Activated naive CD8-positive, alpha-beta T cell treated with anti-CD3 and anti-CD28 coated beads for 36 hours (primary cell): Measurements from ENCODE around the gene ZNF423. TPM values are rescaled to one million over a fixed set of nuclear protein-coding genes. Genes with fewer than 3 reads are reported as not detected.

ENCODE experiments used
- DNase-seq: peaks from one replicate; pipeline ENCODE4 v3.0.0; 2021
- H3K27ac Mint-ChIP-seq: one replicate; pipeline ENCODE4 v1.8.0; 2022; ENCODE audit warnings: mild to moderate bottlenecking, moderate library complexity, mixed read lengths
- H3K27me3 Mint-ChIP-seq: one replicate; pipeline ENCODE4 v1.8.0; 2022; ENCODE audit warnings: mild to moderate bottlenecking, mixed read lengths
- H3K36me3 Mint-ChIP-seq: one replicate; pipeline ENCODE4 v1.8.0; 2021; ENCODE audit warnings: mild to moderate bottlenecking, mixed read lengths
- H3K4me1 Mint-ChIP-seq: one replicate; pipeline ENCODE4 v1.8.0; 2021; ENCODE audit warnings: mixed read lengths
- H3K4me3 Mint-ChIP-seq: one replicate; pipeline ENCODE4 v1.8.0; 2022; ENCODE audit warnings: mild to moderate bottlenecking, moderate library complexity, mixed read lengths
- H3K9me3 Mint-ChIP-seq: one replicate; pipeline ENCODE4 v1.8.0; 2022; ENCODE audit warnings: mixed read lengths
- total RNA-seq, 2 experiments: library from RNA; stranded (reverse); gene quantifications; one replicate each; pipeline ENCODE4 v1.2.3, GENCODE V29; 2021

ZNF423 gene
- total RNA-seq, 2 experiments from 2014 or later, result not detected

DNA sequence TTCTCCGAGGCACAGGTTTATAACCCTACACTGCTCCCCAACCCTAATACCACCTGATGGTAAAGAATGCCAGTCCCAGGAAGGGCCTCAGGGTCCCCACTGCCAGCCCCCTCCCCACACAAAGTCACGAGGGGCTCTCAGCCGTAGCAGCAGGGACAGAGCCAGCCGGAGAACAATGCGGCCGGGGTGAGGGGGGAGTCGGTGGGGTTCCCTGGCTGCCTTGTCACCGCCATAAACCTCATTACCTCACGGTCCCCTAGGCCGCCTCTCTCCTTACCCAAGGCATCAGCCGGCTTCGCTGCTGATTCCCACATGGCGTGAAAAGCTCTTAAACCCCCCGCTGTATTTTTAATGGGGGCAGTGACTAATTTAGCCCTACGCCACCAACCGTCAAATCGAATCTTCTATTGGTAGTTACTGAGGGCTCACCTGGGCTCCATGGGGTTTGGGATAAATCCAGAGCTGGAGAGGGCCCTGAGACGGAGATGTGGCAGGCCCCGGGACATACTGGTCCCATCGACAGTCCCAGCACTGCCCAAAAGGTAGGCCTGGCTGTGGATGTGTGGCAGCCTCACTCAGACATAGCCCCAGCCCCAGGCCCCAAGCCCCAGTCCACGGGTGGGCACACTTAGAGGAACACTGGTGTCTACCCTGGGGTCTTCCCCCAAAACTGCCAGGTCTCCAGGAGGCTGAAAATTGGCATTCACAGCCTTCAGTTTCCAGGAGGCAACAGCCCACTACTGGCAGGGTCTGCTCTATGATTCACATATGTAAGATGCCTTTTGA, 367.0 kb downstream of the ZNF423 start:
- no peaks in the 10 kb centered on the region for H3K36me3 Mint-ChIP-seq
- H3K4me1 Mint-ChIP-seq, result no peaks in the 10 kb centered on the region
- H3K27ac Mint-ChIP-seq, result no peak overlapping the region
- no peak overlapping the region for H3K4me3 Mint-ChIP-seq
- DNase-seq, result no peak
- H3K9me3 Mint-ChIP-seq, result no peaks in the 10 kb centered on the region
- no peaks in the 10 kb centered on the region for H3K27me3 Mint-ChIP-seq

DNA sequence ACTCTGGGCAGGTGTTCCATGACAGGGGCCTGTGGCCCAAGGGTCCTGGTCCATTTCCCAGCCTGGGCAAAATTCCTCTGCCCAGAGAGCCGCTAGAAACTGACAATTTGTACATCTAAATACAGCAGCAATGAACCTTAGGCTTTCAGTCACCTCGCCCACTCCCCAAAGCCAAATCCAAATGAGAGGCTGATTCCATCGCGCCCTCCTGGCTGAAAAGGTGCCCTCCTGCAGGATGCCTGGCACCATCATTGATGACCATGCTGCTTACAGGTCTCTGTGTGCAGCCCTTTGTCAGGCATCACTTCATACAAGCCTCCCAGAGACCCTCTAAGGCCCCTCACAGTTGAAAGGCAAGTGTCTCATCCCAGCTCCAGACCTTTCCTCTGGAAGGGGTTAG, 367.6 kb downstream of the ZNF423 start:
- H3K36me3 Mint-ChIP-seq, result no peaks in the 10 kb centered on the region
- H3K27ac Mint-ChIP-seq, result no peak overlapping the region
- DNase-seq, result no peak
- no peaks in the 10 kb centered on the region for H3K27me3 Mint-ChIP-seq
- H3K9me3 Mint-ChIP-seq, result no peaks in the 10 kb centered on the region
- H3K4me3 Mint-ChIP-seq, result no peak overlapping the region
- no peaks in the 10 kb centered on the region for H3K4me1 Mint-ChIP-seq

DNA sequence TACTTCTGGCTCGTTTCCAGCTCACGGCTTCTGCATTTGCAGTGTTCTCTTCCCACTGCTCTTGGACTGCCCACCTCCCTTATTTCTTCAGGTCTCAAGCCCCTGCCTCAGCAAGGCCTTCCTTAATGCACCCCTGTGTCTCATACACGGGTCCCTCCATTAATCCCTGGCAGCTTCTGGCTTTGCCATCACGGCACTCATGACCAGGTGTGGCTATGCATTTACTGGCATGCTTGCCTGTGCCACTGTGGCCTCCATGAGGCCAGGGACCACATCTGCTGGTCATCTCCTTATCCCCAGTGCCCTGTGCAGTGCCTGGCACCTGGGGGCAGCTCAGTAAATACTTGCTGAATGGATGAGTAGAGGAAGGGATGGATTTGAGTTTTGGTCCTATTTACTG, 368.2 kb downstream of the ZNF423 start:
- Mint-ChIP-seq H3K36me3 (no peaks in the 10 kb centered on the region), H3K4me1 (no peaks in the 10 kb centered on the region), H3K27me3 (no peaks in the 10 kb centered on the region), H3K9me3 (no peaks in the 10 kb centered on the region), H3K4me3 (no peak overlapping the region), H3K27ac (no peak overlapping the region)
- DNase-seq, result no peak

DNA sequence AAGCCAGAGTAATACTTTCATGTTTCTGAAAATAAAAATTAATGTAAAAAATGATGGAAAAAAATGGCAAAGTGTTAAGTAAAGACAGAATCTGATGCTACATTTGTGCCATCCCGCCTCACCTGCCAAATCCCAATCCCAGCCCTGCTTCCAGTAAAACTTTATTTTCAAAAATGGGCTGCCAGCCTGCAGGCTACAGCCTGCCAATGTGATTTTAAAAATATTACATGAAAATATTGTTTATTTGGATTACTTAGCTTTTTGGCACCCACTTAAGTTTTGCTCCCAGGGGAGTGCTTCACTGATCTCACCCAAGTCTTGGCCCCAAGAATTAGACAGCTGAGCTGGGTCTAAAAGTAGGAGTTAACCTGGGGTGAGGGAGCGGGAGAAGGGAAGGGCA, 369.5 kb downstream of the ZNF423 start:
- DNase-seq, result no peak
- Mint-ChIP-seq H3K36me3 (no peaks in the 10 kb centered on the region), H3K4me1 (no peaks in the 10 kb centered on the region), H3K9me3 (no peaks in the 10 kb centered on the region), H3K4me3 (no peak overlapping the region), H3K27ac (no peak overlapping the region), H3K27me3 (no peaks in the 10 kb centered on the region)

DNA sequence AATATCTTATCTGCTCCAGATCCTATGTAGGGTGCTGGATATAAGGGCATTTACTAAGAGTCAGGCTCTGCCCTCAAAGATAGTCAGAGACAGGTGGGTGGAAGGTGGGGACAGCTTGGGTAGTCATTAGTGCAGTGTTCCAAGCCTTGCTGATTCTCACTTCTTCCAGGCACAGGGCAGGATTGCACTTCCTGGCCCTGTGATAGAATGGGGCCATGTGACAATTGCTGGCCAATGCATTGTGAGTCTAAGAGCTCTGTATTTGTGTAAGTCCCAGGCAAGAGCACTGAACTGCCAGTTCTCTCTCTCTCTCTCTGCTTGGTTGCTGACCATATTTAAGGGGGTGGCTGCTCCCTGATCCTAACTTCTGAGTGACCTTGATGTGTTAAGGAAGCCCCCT, 370.2 kb downstream of the ZNF423 start:
- Mint-ChIP-seq H3K27me3 (no peaks in the 10 kb centered on the region), H3K4me3 (no peak overlapping the region), H3K4me1 (no peaks in the 10 kb centered on the region), H3K9me3 (no peaks in the 10 kb centered on the region), H3K27ac (no peak overlapping the region), H3K36me3 (no peaks in the 10 kb centered on the region)
- no peak for DNase-seq

DNA sequence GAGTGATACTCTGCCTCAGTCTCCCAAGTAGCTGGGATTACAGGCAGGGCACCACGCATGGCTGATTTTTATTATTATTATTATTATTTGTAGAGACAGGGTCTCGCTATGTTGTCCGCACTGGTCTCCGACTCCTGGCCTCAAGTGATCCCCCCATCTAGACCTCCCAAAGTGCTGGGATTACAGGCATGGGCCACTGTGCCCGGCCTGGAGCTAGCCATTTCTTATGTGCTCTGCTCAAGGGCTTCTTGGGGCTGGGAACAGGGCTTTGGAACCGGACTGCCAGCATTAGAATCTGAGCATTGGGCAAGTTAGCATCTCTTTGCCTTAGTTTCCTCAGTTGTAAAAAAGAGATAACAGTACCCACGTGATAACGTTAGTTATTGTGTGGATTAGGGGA, 371.0 kb downstream of the ZNF423 start:
- DNase-seq, result no peak
- no peaks in the 10 kb centered on the region for H3K27me3 Mint-ChIP-seq
- H3K4me3 Mint-ChIP-seq, result no peak overlapping the region
- H3K4me1 Mint-ChIP-seq, result no peaks in the 10 kb centered on the region
- no peak overlapping the region for H3K27ac Mint-ChIP-seq
- no peaks in the 10 kb centered on the region for H3K36me3 Mint-ChIP-seq
- H3K9me3 Mint-ChIP-seq, result no peaks in the 10 kb centered on the region

DNA sequence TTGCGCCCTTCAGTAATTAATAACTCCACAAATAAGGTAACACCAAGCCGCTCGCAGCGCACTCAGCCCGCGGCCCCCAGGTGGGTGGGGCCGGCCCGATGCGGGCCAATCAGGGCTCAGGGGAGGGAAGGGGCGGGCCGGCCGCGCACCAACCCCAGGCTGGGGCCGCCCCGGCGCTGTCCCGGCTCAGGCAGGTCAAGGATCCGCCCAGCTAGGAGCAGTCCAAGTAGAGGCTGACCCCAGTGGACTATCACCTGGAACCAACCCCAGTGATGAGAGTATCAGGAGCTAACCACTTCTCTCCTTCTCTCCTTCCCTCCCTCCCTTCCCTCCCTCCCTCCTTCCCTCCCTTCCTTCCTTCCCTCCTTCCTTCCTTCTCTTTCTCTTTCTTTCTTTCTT, 371.5 kb downstream of the ZNF423 start:
- Mint-ChIP-seq H3K27ac (no peak overlapping the region), H3K9me3 (no peaks in the 10 kb centered on the region), H3K4me3 (no peak overlapping the region), H3K27me3 (no peaks in the 10 kb centered on the region), H3K36me3 (no peaks in the 10 kb centered on the region), H3K4me1 (no peaks in the 10 kb centered on the region)
- DNase-seq, result peak; percentile 19

DNA sequence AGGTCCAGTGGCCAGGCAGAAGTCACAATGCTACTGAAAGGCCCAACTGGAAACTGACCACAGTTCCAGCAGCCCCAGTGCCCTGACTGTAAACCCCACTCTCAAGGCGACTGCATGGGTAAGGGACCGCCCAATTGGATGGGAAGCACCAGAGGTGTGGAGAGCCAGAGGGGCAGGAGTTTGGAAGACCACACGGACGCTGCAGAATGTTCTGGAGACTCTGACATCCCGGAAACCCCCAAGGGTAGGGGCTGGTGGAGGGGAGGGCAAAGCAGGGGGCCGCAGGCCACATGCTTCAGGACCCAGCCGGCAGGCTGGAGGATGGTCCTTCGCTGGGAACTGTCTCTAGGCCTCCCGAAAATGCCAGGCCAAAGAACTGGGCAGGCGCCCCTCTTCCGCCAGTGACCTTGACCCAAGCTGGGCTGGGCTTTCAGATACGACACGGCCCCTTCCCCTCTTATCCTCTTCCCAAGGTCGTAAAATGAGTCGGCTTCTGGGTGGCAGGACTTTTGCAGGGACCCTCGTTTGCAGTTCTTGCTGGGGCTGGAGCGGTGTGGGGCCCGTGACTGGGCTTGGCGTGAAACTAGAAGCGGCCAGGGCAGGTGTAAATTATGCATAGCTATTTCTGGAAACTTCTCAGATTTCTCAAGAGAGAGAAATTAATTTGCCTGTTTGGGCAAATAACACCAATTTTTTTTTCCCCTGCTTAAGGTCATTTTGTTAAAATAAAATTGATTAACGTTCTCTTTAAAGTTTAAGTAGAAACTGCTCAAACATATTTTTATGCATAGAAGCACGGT, 372.1 kb downstream of the ZNF423 start:
- no peak for DNase-seq
- no peaks in the 10 kb centered on the region for H3K9me3 Mint-ChIP-seq
- H3K4me1 Mint-ChIP-seq, result no peaks in the 10 kb centered on the region
- no peak overlapping the region for H3K27ac Mint-ChIP-seq
- H3K27me3 Mint-ChIP-seq, result no peaks in the 10 kb centered on the region
- H3K4me3 Mint-ChIP-seq, result no peak overlapping the region
- no peaks in the 10 kb centered on the region for H3K36me3 Mint-ChIP-seq

DNA sequence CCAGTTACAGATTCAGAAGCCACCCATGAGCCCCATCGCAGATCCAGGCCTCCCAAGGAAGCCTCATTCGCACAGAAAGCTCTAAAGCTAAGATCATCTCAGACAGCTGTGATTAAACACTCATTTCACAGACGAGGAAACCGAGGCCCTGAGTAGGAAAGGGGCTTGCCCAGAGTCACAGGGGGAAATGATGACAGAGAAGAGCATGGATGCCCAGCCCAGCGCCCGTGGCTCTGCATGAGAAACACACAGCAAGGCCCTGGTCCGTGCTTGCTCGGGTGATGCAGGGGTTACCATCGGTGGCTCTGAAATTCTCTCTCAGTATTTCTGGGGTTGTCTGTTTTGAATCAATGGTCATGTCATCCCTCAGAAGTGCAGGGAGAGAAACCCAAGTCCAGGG, 372.7 kb downstream of the ZNF423 start:
- Mint-ChIP-seq H3K27ac (no peak overlapping the region), H3K4me1 (no peaks in the 10 kb centered on the region), H3K4me3 (no peak overlapping the region), H3K27me3 (no peaks in the 10 kb centered on the region), H3K9me3 (no peaks in the 10 kb centered on the region), H3K36me3 (no peaks in the 10 kb centered on the region)
- no peak for DNase-seq

DNA sequence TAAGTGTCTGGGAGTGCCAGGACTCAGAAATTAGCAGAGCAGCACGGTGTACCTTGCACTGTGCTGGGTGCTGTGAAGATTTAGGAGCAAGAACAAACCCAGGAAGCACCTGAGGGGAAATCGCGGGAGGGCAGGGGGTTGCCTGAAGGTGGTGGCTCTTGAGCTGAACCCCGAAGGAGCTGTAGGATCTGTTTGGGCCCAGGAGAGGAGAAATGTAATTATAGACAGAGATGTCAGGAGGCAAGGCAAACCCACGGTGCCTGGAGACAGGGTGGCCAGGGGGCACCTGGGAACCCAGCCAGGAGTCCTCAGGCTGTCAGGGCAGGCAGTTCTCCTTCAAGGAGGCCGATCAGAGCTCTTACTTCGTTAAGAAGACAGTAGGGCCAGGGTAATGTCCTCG, 373.2 kb downstream of the ZNF423 start:
- H3K9me3 Mint-ChIP-seq, result no peaks in the 10 kb centered on the region
- no peaks in the 10 kb centered on the region for H3K36me3 Mint-ChIP-seq
- H3K27ac Mint-ChIP-seq, result no peak overlapping the region
- no peak overlapping the region for H3K4me3 Mint-ChIP-seq
- DNase-seq, result no peak
- no peaks in the 10 kb centered on the region for H3K27me3 Mint-ChIP-seq
- H3K4me1 Mint-ChIP-seq, result no peaks in the 10 kb centered on the region

DNA sequence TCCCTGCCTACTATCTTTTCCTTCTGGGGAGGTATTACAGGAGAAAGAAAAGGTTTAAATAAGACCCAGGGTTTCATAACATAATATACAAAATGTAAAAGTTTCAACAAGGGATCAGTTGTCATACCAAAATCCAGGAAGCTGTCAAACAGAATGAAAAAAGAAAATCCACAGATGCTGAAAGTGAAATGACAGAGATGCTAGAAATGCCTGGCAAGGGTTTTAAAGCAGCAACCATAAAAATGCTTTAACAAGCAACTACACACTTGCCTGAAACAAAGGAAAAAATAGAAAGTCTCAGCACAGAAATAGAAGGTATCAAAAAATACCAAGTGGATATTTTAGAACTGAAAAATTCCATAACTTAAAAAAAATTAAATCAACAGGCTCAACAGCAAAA, 377.3 kb downstream of the ZNF423 start:
- no peak overlapping the region for H3K4me3 Mint-ChIP-seq
- no peaks in the 10 kb centered on the region for H3K36me3 Mint-ChIP-seq
- no peaks in the 10 kb centered on the region for H3K9me3 Mint-ChIP-seq
- DNase-seq, result no peak
- H3K27ac Mint-ChIP-seq, result no peak overlapping the region
- H3K27me3 Mint-ChIP-seq, result no peaks in the 10 kb centered on the region
- H3K4me1 Mint-ChIP-seq, result no peaks in the 10 kb centered on the region

DNA sequence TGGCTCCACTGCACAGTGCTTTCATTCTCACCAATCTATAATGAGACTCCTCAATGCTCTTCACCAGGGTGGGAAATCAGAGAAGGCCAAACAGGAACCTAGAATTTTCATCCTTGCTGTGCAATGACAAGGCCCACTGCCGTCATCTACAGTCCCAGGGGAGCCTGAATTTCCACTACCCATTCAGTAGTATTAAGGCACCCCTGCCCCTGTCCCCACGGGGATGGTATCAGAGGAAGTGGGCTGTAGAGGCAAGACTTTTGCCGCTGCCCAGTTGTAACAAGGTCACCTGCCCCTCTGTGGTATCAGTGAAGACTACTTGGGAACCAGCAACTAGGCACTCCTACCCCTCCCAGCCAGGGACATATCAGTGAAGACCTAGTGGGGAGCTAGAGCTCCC, 377.8 kb downstream of the ZNF423 start:
- Mint-ChIP-seq H3K27ac (no peak overlapping the region), H3K4me3 (no peak overlapping the region), H3K9me3 (no peaks in the 10 kb centered on the region), H3K36me3 (no peaks in the 10 kb centered on the region), H3K4me1 (no peaks in the 10 kb centered on the region), H3K27me3 (no peaks in the 10 kb centered on the region)
- no peak for DNase-seq

DNA sequence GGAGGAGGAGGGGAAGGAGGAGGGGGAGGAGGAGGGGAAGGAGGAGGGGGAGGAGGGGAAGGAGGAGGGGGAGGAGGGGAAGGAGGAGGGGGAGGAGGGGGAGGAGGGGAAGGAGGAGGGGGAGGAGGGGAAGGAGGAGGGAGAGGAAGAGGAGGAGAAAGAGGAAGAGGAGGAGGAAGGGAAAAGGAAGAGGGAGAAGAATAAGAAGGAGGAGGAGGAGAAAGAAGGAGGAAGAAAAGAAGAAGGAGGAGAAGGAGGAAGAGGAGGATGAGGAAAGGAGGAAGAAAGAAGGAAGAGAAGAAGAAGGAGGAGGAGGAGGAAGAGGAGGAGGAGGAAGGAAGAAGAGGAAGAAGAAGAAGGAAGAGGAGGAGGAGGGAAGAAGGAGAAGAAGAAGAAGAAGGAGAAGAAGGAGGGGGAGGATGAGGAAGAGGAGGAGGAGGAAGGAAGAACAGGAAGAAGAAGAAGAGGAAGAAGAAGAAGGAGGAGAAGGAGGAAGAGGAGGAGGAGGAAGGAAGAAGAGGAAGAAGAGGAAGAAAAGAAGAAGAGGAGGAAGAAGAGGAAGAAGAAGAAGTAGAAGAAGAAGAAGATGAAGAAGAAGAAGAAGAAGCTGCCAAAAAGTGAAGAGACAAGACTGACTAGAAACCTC, 378.5 kb downstream of the ZNF423 start:
- Mint-ChIP-seq H3K27ac (no peak overlapping the region), H3K4me1 (no peaks in the 10 kb centered on the region), H3K36me3 (no peaks in the 10 kb centered on the region), H3K27me3 (no peaks in the 10 kb centered on the region), H3K9me3 (no peaks in the 10 kb centered on the region), H3K4me3 (no peak overlapping the region)
- no peak for DNase-seq

DNA sequence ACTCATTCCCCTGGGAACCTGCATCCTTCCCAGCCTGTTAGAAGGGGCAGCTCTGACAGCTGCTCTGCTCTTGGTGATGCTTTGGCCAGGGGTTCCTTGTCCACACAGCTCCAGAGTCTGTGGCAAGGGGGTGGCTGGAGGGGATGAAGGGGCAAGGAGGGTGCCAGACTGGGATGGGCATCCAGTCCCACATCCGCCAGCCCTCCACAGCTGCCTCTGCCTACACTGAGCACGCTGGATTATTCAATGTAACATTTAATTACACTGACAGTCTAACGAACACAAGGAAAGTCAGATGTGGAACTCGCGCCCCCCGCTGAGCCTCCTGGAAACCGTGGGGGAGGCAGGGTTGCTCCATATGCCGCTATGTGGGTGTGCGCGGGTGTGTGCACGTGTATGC, 381.2 kb downstream of the ZNF423 start:
- no peaks in the 10 kb centered on the region for H3K9me3 Mint-ChIP-seq
- DNase-seq, result no peak
- H3K36me3 Mint-ChIP-seq, result no peaks in the 10 kb centered on the region
- H3K4me1 Mint-ChIP-seq, result no peaks in the 10 kb centered on the region
- H3K27ac Mint-ChIP-seq, result no peak overlapping the region
- H3K4me3 Mint-ChIP-seq, result no peak overlapping the region
- H3K27me3 Mint-ChIP-seq, result no peaks in the 10 kb centered on the region

DNA sequence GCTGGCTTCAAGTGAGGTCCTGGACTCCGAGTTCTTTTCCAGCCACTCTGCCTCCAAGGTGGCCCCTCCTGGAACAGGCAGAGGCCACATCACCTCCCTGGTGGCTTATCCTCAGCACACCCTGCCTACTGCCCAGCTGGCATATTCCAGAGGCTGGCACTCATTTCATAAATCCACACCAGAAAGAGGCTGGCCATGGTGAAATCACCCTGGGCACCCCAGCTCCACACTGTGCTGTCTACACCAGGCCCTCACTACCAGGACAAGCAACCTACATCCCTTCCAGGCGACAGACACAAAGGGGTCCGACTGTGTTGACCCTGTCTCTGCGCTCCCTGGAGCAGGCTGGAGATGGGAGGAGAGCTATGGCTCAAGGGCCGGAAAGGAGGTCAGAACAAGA, 382.1 kb downstream of the ZNF423 start:
- no peaks in the 10 kb centered on the region for H3K4me1 Mint-ChIP-seq
- H3K4me3 Mint-ChIP-seq, result no peak overlapping the region
- DNase-seq, result no peak
- H3K9me3 Mint-ChIP-seq, result no peaks in the 10 kb centered on the region
- H3K27ac Mint-ChIP-seq, result no peak overlapping the region
- H3K27me3 Mint-ChIP-seq, result no peaks in the 10 kb centered on the region
- H3K36me3 Mint-ChIP-seq, result no peaks in the 10 kb centered on the region
